Fibroblast of skin of right biceps (primary cell): ENCODE measurements around the gene ANKRD11.
"Not testable (repeated sequence)": the region's sequence is repeated elsewhere in the genome, so short reads cannot be mapped to it uniquely, and the experiment has no call there.

ENCODE experiments used
- DNase-seq: peaks from one replicate; pipeline ENCODE4 v3.0.0-alpha.2; 2013

ANKRD11 gene

GRCh38 chr16:89343501-89344457 lies 146.6 kb downstream of the ANKRD11 start:
- DNase-seq = peak; percentile 58

- DNase-seq = no peak
These were observed 148.4 kb downstream of the ANKRD11 start for GRCh38 chr16:89341697-89342694.

GRCh38 chr16:89341279-89341678 lies 149.1 kb downstream of the ANKRD11 start:
- DNase-seq = no peak

- no peak for DNase-seq
These were observed 151.5 kb downstream of the ANKRD11 start for GRCh38 chr16:89338863-89339262.

- no peak for DNase-seq
These were observed 152.4 kb downstream of the ANKRD11 start for GRCh38 chr16:89337965-89338364.

GRCh38 chr16:89335803-89336485 lies 154.4 kb downstream of the ANKRD11 start:
- DNase-seq = no peak

GRCh38 chr16:89334988-89335802 lies 155.2 kb downstream of the ANKRD11 start:
- no peak for DNase-seq

- DNase-seq = no peak
These were observed 155.9 kb downstream of the ANKRD11 start for GRCh38 chr16:89334461-89334860.

- DNase-seq = no peak
These were observed 156.3 kb downstream of the ANKRD11 start for GRCh38 chr16:89334050-89334449.

- DNase-seq = peak; percentile 69
These were observed 156.9 kb downstream of the ANKRD11 start for GRCh38 chr16:89333401-89334001.

GRCh38 chr16:89332902-89333245 lies 157.5 kb downstream of the ANKRD11 start:
- DNase-seq = no peak

GRCh38 chr16:89332243-89332901 lies 158.0 kb downstream of the ANKRD11 start:
- no peak for DNase-seq

GRCh38 chr16:89331371-89332109 lies 158.8 kb downstream of the ANKRD11 start:
- no peak for DNase-seq

GRCh38 chr16:89330177-89330856 lies 160.0 kb downstream of the ANKRD11 start:
- peak; percentile 47 for DNase-seq

GRCh38 chr16:89329830-89330176 lies 160.6 kb downstream of the ANKRD11 start:
- DNase-seq = not testable (repeated sequence)

- DNase-seq = not testable (repeated sequence)
These were observed 161.7 kb downstream of the ANKRD11 start for GRCh38 chr16:89328412-89329400.

GRCh38 chr16:89326721-89327120 lies 163.6 kb downstream of the ANKRD11 start:
- no peak for DNase-seq

GRCh38 chr16:89325861-89326471 lies 164.4 kb downstream of the ANKRD11 start:
- peak; percentile 74 for DNase-seq
